ENCODE data around the gene ACADSB. TPM values are rescaled to one million over a fixed set of nuclear protein-coding genes. Genes with fewer than 3 reads are reported as not detected.

ACADSB gene
- total and polyA plus RNA-seq, 9 donors, result 8.8 to 26.6 (median 24.0) TPM

DNA sequence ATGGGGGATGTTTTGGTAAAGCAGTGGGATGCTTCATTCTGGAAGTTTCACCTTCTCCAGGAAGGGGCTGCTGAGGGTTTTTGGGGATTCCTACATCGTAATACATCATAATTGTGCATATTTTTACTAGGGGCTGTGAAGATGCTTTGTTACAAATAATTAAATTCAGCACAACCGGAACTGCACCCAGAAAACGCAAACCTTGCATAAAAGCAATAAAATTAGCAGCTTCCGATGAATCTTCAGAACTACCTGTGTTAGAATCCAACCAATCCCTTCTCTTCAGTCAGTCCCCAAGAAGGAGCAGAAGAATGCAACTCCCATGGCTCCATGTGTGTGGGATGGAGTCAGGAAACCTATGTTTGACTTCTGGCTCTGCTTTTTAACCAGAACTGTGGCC is 78.5 kb downstream of the ACADSB start:
- WGBS, 3 donors, result 73 to 84% (median 74%) methylated on average over 4 of the region's 4 CpGs
- Histone ChIP-seq H3K27me3 (no peaks in the 10 kb centered on the region), H3K36me3 (no peaks in the 10 kb centered on the region), H3K4me1 (ENCODE audit: insufficient read depth) (no peaks in the 10 kb centered on the region), H3K9me3 (no peaks in the 10 kb centered on the region), H3K4me3 (no peak overlapping the region), H3K27ac (no peak overlapping the region)
- TF ChIP-seq CTCF (IDR thresholded peaks at IDR 0.05) (no peak), POLR2A (IDR thresholded peaks at IDR 0.05) (no peak), EP300 (IDR thresholded peaks at IDR 0.05) (no peak)
- no peak for DNase-seq
- intact Hi-C loops (cut with DNase I), result no loop called here

- 38 to 55% (median 39%) methylated on average over 3 of the region's 3 CpGs for WGBS, 3 donors
- no peak overlapping the region for H3K4me3 ChIP-seq
- no peak for TF ChIP-seq CTCF (IDR thresholded peaks at IDR 0.05)
Measured at GRCh38 chr10:123087786-123088185, 79.0 kb downstream of the ACADSB start.

GRCh38 chr10:123092635-123093414 is 84.0 kb downstream of the ACADSB start:
- TF ChIP-seq POLR2A (IDR thresholded peaks at IDR 0.05) (no peak), EP300 (IDR thresholded peaks at IDR 0.05) (no peak), CTCF (IDR thresholded peaks at IDR 0.05) (no peak)
- intact Hi-C loops (cut with DNase I), result no loop called here
- no peaks in the 10 kb centered on the region for H3K9me3 ChIP-seq
- no peaks in the 10 kb centered on the region for H3K27me3 ChIP-seq
- H3K4me1 ChIP-seq (ENCODE audit: insufficient read depth), result no peaks in the 10 kb centered on the region
- 67 to 68% (median 68%) methylated on average over 14 of the region's 14 CpGs for WGBS, 3 donors
- no peak overlapping the region for H3K4me3 ChIP-seq
- no peak for DNase-seq
- no peak overlapping the region for H3K27ac ChIP-seq
- no peaks in the 10 kb centered on the region for H3K36me3 ChIP-seq

More at GRCh38 chr10:123087786-123088185, 79.0 kb downstream of the ACADSB start:
- intact Hi-C loops (cut with DNase I), result no loop called here
- no peaks in the 10 kb centered on the region for H3K27me3 ChIP-seq
- no peaks in the 10 kb centered on the region for H3K9me3 ChIP-seq
- H3K27ac ChIP-seq, result no peak overlapping the region
- DNase-seq, result no peak
- no peaks in the 10 kb centered on the region for H3K36me3 ChIP-seq
- no peaks in the 10 kb centered on the region for H3K4me1 ChIP-seq (ENCODE audit: insufficient read depth)

DNA sequence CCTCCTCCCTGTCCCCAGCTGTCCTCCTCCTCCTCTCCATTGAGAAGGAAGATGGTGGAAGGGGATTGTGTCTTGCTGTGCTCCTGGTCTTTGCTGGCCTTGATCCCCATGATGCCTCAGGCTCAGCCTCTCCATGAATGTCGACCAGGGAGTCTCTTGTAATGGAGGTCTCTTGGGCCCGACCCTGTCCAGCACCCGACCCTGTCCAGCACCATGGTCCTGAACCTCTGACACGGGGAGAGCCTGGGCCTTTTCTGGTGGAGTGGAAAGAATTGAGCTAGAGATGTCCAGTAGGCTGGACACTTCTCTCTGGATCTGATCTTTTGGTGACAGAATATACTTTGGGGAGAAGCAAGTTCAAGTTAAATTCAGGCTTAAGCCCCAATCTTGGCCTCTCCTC is 84.7 kb downstream of the ACADSB start:
- no peaks in the 10 kb centered on the region for H3K27me3 ChIP-seq
- H3K36me3 ChIP-seq, result no peaks in the 10 kb centered on the region
- TF ChIP-seq CTCF (IDR thresholded peaks at IDR 0.05), result no peak
- TF ChIP-seq POLR2A (IDR thresholded peaks at IDR 0.05), result no peak
- TF ChIP-seq EP300 (IDR thresholded peaks at IDR 0.05), result no peak
- H3K27ac ChIP-seq, result no peak overlapping the region
- WGBS, 3 donors, result 58 to 75% (median 68%) methylated on average over 4 of the region's 4 CpGs
- H3K4me1 ChIP-seq (ENCODE audit: insufficient read depth), result no peaks in the 10 kb centered on the region
- intact Hi-C loops (cut with DNase I), result no loop called here
- no peaks in the 10 kb centered on the region for H3K9me3 ChIP-seq
- no peak overlapping the region for H3K4me3 ChIP-seq
- DNase-seq, result no peak

All from ovary (tissue), 9 donors.